NCI-H82 (cell line): ENCODE results near the gene MSH2.
"Not testable (repeated sequence)": the region's sequence is repeated elsewhere in the genome, so short reads cannot be mapped to it uniquely, and the experiment has no call there.

Experiments used
- DNase-seq: peaks from one replicate; lab custom pipeline; 2025; lab: John Stamatoyannopoulos, UW

Gene MSH2

GRCh38 chr2:47407976-47408375 lies 5.0 kb downstream of the MSH2 start:
- not testable (repeated sequence) for DNase-seq

GRCh38 chr2:47414682-47415458 lies 11.9 kb downstream of the MSH2 start:
- DNase-seq = no peak

- no peak for DNase-seq
Observed at GRCh38 chr2:47420214-47420613, 17.3 kb downstream of the MSH2 start.

- not testable (repeated sequence) for DNase-seq
Observed at GRCh38 chr2:47420683-47421082, 17.7 kb downstream of the MSH2 start.

GRCh38 chr2:47422016-47422415 lies 19.1 kb downstream of the MSH2 start:
- DNase-seq = no peak

GRCh38 chr2:47422560-47422959 lies 19.6 kb downstream of the MSH2 start:
- no peak for DNase-seq

- no peak for DNase-seq
Observed at GRCh38 chr2:47426786-47427185, 23.8 kb downstream of the MSH2 start.

- DNase-seq = no peak
Observed at GRCh38 chr2:47429795-47430194, 26.8 kb downstream of the MSH2 start.

- DNase-seq = not testable (repeated sequence)
Observed at GRCh38 chr2:47433006-47433405, 30.1 kb downstream of the MSH2 start.

- not testable (repeated sequence) for DNase-seq
Observed at GRCh38 chr2:47433445-47433844, 30.5 kb downstream of the MSH2 start.

- DNase-seq = peak; percentile 59
Observed at GRCh38 chr2:47437287-47437686, 34.3 kb downstream of the MSH2 start.

GRCh38 chr2:47438106-47438505 lies 35.1 kb downstream of the MSH2 start:
- no peak for DNase-seq

- DNase-seq = no peak
Observed at GRCh38 chr2:47438783-47439182, 35.8 kb downstream of the MSH2 start.

GRCh38 chr2:47451790-47452189 lies 48.8 kb downstream of the MSH2 start:
- no peak for DNase-seq

GRCh38 chr2:47452761-47453160 lies 49.8 kb downstream of the MSH2 start:
- no peak for DNase-seq

- DNase-seq = not testable (repeated sequence)
Observed at GRCh38 chr2:47454818-47455217, 51.9 kb downstream of the MSH2 start.

GRCh38 chr2:47455411-47455810 lies 52.5 kb downstream of the MSH2 start:
- no peak for DNase-seq

- no peak for DNase-seq
Observed at GRCh38 chr2:47456851-47457250, 53.9 kb downstream of the MSH2 start.

- no peak for DNase-seq
Observed at GRCh38 chr2:47457268-47457667, 54.3 kb downstream of the MSH2 start.

- no peak for DNase-seq
Observed at GRCh38 chr2:47459021-47459420, 56.1 kb downstream of the MSH2 start.

GRCh38 chr2:47460766-47461165 lies 57.8 kb downstream of the MSH2 start:
- no peak for DNase-seq

- DNase-seq = no peak
Observed at GRCh38 chr2:47471429-47472116, 68.6 kb downstream of the MSH2 start.

- DNase-seq = peak; percentile 46
Observed at GRCh38 chr2:47479863-47480262, 76.9 kb downstream of the MSH2 start.

GRCh38 chr2:47483191-47483590 lies 80.2 kb downstream of the MSH2 start:
- DNase-seq = peak; percentile 95
